EH (cell line): ENCODE results near the gene TSPAN5.

Source experiments
- DNase-seq: peaks from one replicate; pipeline ENCODE4 v3.0.0-alpha.2; 2015; ENCODE audit warnings: low read depth

Gene TSPAN5

GRCh38 chr4:98617358-98618047, 40.9 kb downstream of the TSPAN5 start:
- DNase-seq, result no peak

- DNase-seq, result no peak
These were observed 42.4 kb downstream of the TSPAN5 start for GRCh38 chr4:98615991-98616390.

- DNase-seq, result peak; percentile 54
These were observed 43.7 kb downstream of the TSPAN5 start for GRCh38 chr4:98614662-98615061.

- DNase-seq, result peak; percentile 47
These were observed 44.3 kb downstream of the TSPAN5 start for GRCh38 chr4:98614094-98614493.

- peak; percentile 48 for DNase-seq
These were observed 44.8 kb downstream of the TSPAN5 start for GRCh38 chr4:98613453-98614075.

- DNase-seq, result no peak
These were observed 45.8 kb downstream of the TSPAN5 start for GRCh38 chr4:98612318-98613250.

GRCh38 chr4:98611677-98612317, 46.6 kb downstream of the TSPAN5 start:
- no peak for DNase-seq

GRCh38 chr4:98610926-98611676, 47.3 kb downstream of the TSPAN5 start:
- DNase-seq, result no peak

GRCh38 chr4:98610431-98610830, 48.0 kb downstream of the TSPAN5 start:
- DNase-seq, result no peak

- DNase-seq, result peak; percentile 46
These were observed 48.5 kb downstream of the TSPAN5 start for GRCh38 chr4:98609934-98610333.

- no peak for DNase-seq
These were observed 50.1 kb downstream of the TSPAN5 start for GRCh38 chr4:98608356-98608755.

- no peak for DNase-seq
These were observed 51.5 kb downstream of the TSPAN5 start for GRCh38 chr4:98606894-98607293.

GRCh38 chr4:98605216-98605615, 53.2 kb downstream of the TSPAN5 start:
- no peak for DNase-seq

- DNase-seq, result no peak
These were observed 53.7 kb downstream of the TSPAN5 start for GRCh38 chr4:98604723-98605122.

GRCh38 chr4:98603683-98604521, 54.5 kb downstream of the TSPAN5 start:
- DNase-seq, result peak; percentile 69

GRCh38 chr4:98602270-98602669, 56.1 kb downstream of the TSPAN5 start:
- no peak for DNase-seq

- peak; percentile 48 for DNase-seq
These were observed 56.7 kb downstream of the TSPAN5 start for GRCh38 chr4:98601708-98602107.

GRCh38 chr4:98599617-98600205, 58.7 kb downstream of the TSPAN5 start:
- DNase-seq, result peak; percentile 57

GRCh38 chr4:98586962-98587354, 71.5 kb downstream of the TSPAN5 start:
- no peak for DNase-seq

GRCh38 chr4:98586291-98586961, 72.0 kb downstream of the TSPAN5 start:
- no peak for DNase-seq
